Measurements from ENCODE around the gene DNAH10.

GRCh38 chr12:123897221-123897620 lies 135.1 kb downstream of the DNAH10 start:
- no peak for TF ChIP-seq CTCF (IDR thresholded peaks at IDR 0.05; ENCODE audit: insufficient read depth, low read length, poor library complexity, severe bottlenecking)
- TF ChIP-seq EZH2phosphoT487 (conservative IDR thresholded peaks at IDR 0.05; ENCODE audit: low read length) = no peak

Measured in SU-DHL-6 (cell line).